Measurements from ENCODE around the gene CDKN2D. TPM values are rescaled to one million over a fixed set of nuclear protein-coding genes. Genes with fewer than 3 reads are reported as not detected.

CDKN2D gene
- total RNA-seq, 1 donor from 2014 or later = 5.4 TPM

GRCh38 chr19:10562609-10563008 lies 6.2 kb downstream of the CDKN2D start:
- H3K9me3 ChIP-seq (ENCODE audit: insufficient read depth, low read depth, low read length) = no peaks in the 10 kb centered on the region
- no peak overlapping the region for H3K9ac ChIP-seq (ENCODE audit: low read length)
- DNase-seq (ENCODE audit: low read depth) (no peak), FAIRE-seq (no peak)
- no peak overlapping the region for H3K4me3 ChIP-seq (ENCODE audit: insufficient read depth, low read depth, low read length)
- peaks cover 15% of the 10 kb centered on the region for H3K4me1 ChIP-seq (ENCODE audit: insufficient read depth, low read length)
- no peak overlapping the region for H2AFZ ChIP-seq (ENCODE audit: low read depth, low read length)
- H3K4me3 Mint-ChIP-seq (ENCODE audit: unreplicated experiment) = no peak overlapping the region
- no peaks in the 10 kb centered on the region for H3K27me3 ChIP-seq (ENCODE audit: insufficient read depth, low read length)
- TF ChIP-seq, protein P1, sequence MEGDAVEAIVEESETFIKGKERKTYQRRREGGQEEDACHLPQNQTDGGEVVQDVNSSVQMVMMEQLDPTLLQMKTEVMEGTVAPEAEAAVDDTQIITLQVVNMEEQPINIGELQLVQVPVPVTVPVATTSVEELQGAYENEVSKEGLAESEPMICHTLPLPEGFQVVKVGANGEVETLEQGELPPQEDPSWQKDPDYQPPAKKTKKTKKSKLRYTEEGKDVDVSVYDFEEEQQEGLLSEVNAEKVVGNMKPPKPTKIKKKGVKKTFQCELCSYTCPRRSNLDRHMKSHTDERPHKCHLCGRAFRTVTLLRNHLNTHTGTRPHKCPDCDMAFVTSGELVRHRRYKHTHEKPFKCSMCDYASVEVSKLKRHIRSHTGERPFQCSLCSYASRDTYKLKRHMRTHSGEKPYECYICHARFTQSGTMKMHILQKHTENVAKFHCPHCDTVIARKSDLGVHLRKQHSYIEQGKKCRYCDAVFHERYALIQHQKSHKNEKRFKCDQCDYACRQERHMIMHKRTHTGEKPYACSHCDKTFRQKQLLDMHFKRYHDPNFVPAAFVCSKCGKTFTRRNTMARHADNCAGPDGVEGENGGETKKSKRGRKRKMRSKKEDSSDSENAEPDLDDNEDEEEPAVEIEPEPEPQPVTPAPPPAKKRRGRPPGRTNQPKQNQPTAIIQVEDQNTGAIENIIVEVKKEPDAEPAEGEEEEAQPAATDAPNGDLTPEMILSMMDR (IDR thresholded peaks at IDR 0.05; ENCODE audit: insufficient read depth, low read depth, low read length) = no peak
- no peak for TF ChIP-seq EZH2 (IDR thresholded peaks at IDR 0.05; ENCODE audit: insufficient read depth, low read length)
- no peak overlapping the region for H3K4me2 ChIP-seq (ENCODE audit: low read length)
- peaks cover 5% of the 10 kb centered on the region for H3K4me1 Mint-ChIP-seq (ENCODE audit: low read depth, unreplicated experiment)
- H3K9me3 Mint-ChIP-seq (ENCODE audit: unreplicated experiment) = no peaks in the 10 kb centered on the region
- peaks cover 4% of the 10 kb centered on the region for H3K36me3 ChIP-seq (ENCODE audit: insufficient read depth, low read length)
- H3K36me3 Mint-ChIP-seq (ENCODE audit: low read depth, unreplicated experiment) = peaks cover 7% of the 10 kb centered on the region
- no peaks in the 10 kb centered on the region for H3K27me3 Mint-ChIP-seq (ENCODE audit: low read depth, unreplicated experiment)
- H3K79me2 ChIP-seq (ENCODE audit: insufficient read depth, low read length) = peaks cover 21% of the 10 kb centered on the region
- H4K20me1 ChIP-seq (ENCODE audit: insufficient read depth, low read length) = peaks cover 14% of the 10 kb centered on the region
- H3K27ac Mint-ChIP-seq (ENCODE audit: unreplicated experiment) = no peak overlapping the region
- no peak overlapping the region for H3K27ac ChIP-seq (ENCODE audit: low read depth, low read length)

DNA sequence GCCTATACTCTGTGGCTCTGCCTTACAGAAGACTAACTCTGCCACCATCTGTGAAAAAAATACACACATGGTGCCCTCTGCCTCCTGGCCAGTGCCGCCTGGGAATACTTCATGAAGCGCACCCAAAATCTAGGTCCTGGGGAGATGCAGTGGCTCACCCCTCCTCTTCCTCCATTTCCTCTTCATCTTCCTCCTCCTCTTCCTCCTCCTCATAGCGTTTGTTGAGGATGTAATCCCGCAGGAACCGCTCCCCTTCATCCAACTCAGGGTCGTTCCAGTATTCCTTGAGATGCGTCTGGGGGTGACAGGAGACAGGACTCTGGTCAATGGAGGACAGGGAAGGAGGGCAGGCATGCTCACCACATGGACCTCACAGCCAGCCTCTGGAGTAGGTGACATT lies 8.6 kb downstream of the CDKN2D start:
- no peak overlapping the region for H3K4me3 Mint-ChIP-seq (ENCODE audit: unreplicated experiment)
- peaks cover 4% of the 10 kb centered on the region for H3K4me1 ChIP-seq (ENCODE audit: insufficient read depth, low read length)
- TF ChIP-seq, protein P1 (IDR thresholded peaks at IDR 0.05; ENCODE audit: insufficient read depth, low read depth, low read length) = no peak
- TF ChIP-seq EZH2 (IDR thresholded peaks at IDR 0.05; ENCODE audit: insufficient read depth, low read length) = no peak
- H3K79me2 ChIP-seq (ENCODE audit: insufficient read depth, low read length) = peaks cover 15% of the 10 kb centered on the region
- H3K27me3 ChIP-seq (ENCODE audit: insufficient read depth, low read length) = no peaks in the 10 kb centered on the region
- H3K9ac ChIP-seq (ENCODE audit: low read length) = no peak overlapping the region
- no peak overlapping the region for H2AFZ ChIP-seq (ENCODE audit: low read depth, low read length)
- no peak for FAIRE-seq
- DNase-seq (ENCODE audit: low read depth) = no peak
- peaks cover 2% of the 10 kb centered on the region for H3K4me1 Mint-ChIP-seq (ENCODE audit: low read depth, unreplicated experiment)
- no peak overlapping the region for H3K27ac ChIP-seq (ENCODE audit: low read depth, low read length)
- no peak overlapping the region for H3K27ac Mint-ChIP-seq (ENCODE audit: unreplicated experiment)
- H3K36me3 ChIP-seq (ENCODE audit: insufficient read depth, low read length) = peaks cover 9% of the 10 kb centered on the region
- H4K20me1 ChIP-seq (ENCODE audit: insufficient read depth, low read length) = peaks cover 23% of the 10 kb centered on the region
- H3K36me3 Mint-ChIP-seq (ENCODE audit: low read depth, unreplicated experiment) = peaks cover 7% of the 10 kb centered on the region
- no peak overlapping the region for H3K4me3 ChIP-seq (ENCODE audit: insufficient read depth, low read depth, low read length)
- no peak overlapping the region for H3K4me2 ChIP-seq (ENCODE audit: low read length)
- no peaks in the 10 kb centered on the region for H3K27me3 Mint-ChIP-seq (ENCODE audit: low read depth, unreplicated experiment)
- H3K9me3 ChIP-seq (ENCODE audit: insufficient read depth, low read depth, low read length) = no peaks in the 10 kb centered on the region
- no peaks in the 10 kb centered on the region for H3K9me3 Mint-ChIP-seq (ENCODE audit: unreplicated experiment)

DNA sequence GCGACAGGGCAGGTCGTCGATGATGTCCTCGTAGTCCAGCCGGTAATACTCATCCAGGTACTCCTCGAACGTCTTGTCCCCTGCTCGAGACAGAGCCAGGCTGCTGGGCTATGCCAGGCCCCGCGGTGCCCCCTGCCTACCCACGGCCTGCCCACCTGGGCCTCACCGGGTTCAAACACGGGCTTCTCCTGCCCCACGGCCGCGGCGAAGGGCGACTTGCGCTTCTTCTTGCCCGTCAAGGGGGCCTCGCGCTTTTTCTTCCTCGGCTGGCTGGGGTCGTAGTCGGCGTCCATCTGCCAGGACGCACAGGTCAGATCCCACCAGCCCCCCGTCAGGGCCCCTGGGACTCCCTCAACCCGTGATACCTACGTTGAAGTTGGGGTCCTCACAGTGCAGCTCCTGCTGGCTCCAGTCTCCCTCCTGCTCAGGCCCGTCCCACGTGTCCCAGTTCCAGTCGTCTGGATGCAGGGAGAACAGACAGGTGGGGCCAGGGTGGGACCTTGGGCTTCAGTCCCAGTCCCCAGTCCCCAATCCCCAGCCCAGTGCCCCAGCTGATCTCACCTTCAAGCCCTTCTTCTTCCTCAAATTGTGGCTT lies 11.1 kb downstream of the CDKN2D start:
- H3K4me2 ChIP-seq (ENCODE audit: low read length) = no peak overlapping the region
- no peak for FAIRE-seq
- H2AFZ ChIP-seq (ENCODE audit: low read depth, low read length) = no peak overlapping the region
- Mint-ChIP-seq H3K9me3 (ENCODE audit: unreplicated experiment) (no peaks in the 10 kb centered on the region), H3K27me3 (ENCODE audit: low read depth, unreplicated experiment) (no peaks in the 10 kb centered on the region), H3K36me3 (ENCODE audit: low read depth, unreplicated experiment) (peaks cover 7% of the 10 kb centered on the region), H3K27ac (ENCODE audit: unreplicated experiment) (no peak overlapping the region), H3K4me3 (ENCODE audit: unreplicated experiment) (no peak overlapping the region), H3K4me1 (ENCODE audit: low read depth, unreplicated experiment) (no peaks in the 10 kb centered on the region)
- peaks cover 3% of the 10 kb centered on the region for H3K79me2 ChIP-seq (ENCODE audit: insufficient read depth, low read length)
- H4K20me1 ChIP-seq (ENCODE audit: insufficient read depth, low read length) = peaks cover 19% of the 10 kb centered on the region
- H3K9ac ChIP-seq (ENCODE audit: low read length) = no peak overlapping the region
- no peak overlapping the region for H3K27ac ChIP-seq (ENCODE audit: low read depth, low read length)
- H3K9me3 ChIP-seq (ENCODE audit: insufficient read depth, low read depth, low read length) = no peaks in the 10 kb centered on the region
- H3K27me3 ChIP-seq (ENCODE audit: insufficient read depth, low read length) = no peaks in the 10 kb centered on the region
- no peak overlapping the region for H3K4me3 ChIP-seq (ENCODE audit: insufficient read depth, low read depth, low read length)
- no peaks in the 10 kb centered on the region for H3K4me1 ChIP-seq (ENCODE audit: insufficient read depth, low read length)
- H3K36me3 ChIP-seq (ENCODE audit: insufficient read depth, low read length) = peaks cover 13% of the 10 kb centered on the region
- no peak for DNase-seq (ENCODE audit: low read depth)
- TF ChIP-seq, protein P1 (IDR thresholded peaks at IDR 0.05; ENCODE audit: insufficient read depth, low read depth, low read length) = no peak
- TF ChIP-seq EZH2 (IDR thresholded peaks at IDR 0.05; ENCODE audit: insufficient read depth, low read length) = no peak
